HG03103 (cell line): Measurements from ENCODE around the gene PLEKHA7.
"Not testable (repeated sequence)": the region's sequence is repeated elsewhere in the genome, so short reads cannot be mapped to it uniquely, and the experiment has no call there.

ENCODE experiments used
- ATAC-seq: cut with Tn5 transposase; IDR thresholded peaks from one replicate; pipeline ENCODE4 v1.9.1; 2021; ENCODE audit warnings: low read depth; ENCODE audit not compliant: unreplicated experiment

Gene PLEKHA7

GRCh38 chr11:17012179-17012578 is 2.0 kb downstream of the PLEKHA7 start:
- no peak for ATAC-seq

- ATAC-seq: no peak
Observed at GRCh38 chr11:17010851-17011420, 3.3 kb downstream of the PLEKHA7 start.

DNA sequence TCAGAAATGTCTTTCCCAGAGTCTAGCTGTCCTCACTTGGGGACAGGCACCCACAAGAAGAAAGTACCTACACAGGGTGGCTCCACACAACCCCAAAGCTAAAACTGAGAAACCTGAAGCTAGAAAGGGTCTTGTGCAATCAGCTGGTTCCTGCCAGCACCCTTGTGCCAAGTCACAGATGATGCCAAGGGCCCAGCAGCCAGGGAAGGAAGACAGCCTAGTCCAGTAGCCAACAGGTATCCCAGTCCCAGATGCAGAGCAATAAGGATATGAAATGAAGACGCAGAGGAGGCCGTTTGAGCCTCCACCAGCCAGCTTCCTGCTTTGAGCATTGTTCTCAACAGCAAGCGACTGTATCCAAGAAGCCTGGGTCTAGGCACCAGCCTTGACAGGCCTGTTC is 6.1 kb downstream of the PLEKHA7 start:
- ATAC-seq: no peak

GRCh38 chr11:17005646-17006045 is 8.6 kb downstream of the PLEKHA7 start:
- no peak for ATAC-seq

DNA sequence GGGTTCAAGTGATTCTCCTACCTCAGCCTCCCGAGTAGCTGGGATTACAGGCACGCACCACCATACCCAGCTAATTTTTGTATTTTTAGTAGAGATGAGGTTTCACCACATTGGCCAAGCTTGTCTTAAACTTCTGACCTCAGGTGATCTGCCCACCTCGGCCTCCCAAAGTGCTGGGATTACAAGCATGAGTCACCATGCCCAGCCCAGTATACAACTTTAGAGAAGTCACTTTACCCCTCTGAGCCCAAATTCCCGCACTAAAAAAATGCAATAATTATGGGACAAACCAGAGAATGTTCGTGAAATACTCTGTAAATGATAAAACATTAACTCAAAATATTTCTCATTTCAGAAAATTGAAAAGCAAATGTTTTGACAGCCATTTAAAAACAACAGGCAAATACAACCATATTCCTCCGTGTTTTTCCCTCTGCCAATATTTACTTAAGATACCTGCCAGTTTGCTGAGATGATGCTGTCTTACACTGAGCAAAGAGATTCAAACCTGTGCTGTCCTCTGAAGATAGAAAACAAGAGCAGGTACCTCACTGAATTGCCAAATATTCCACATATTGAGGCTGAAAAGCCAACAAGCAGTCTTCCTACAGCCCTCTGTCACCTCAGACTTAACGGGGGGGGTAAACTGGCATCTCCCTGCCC is 9.6 kb downstream of the PLEKHA7 start:
- ATAC-seq: no peak

DNA sequence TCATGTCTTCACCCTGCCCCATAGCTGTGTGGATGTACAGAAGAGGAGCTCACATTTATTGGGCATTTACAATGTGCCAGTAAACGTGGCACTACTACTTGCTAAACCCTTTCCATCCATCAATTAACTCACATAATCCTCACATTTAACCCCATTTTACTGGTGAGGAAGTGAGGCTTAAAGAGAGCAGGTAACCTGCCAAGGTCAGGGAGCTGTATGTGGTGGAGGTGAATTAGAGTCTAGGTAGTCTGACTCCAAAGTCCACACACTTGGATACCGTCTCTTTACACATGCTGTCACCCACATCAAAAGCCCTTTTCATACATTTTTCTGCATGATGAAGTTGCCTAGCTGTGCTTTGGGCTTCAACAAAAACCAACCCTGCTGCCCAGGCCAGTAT is 10.8 kb downstream of the PLEKHA7 start:
- no peak for ATAC-seq

GRCh38 chr11:17002543-17002942 is 11.7 kb downstream of the PLEKHA7 start:
- no peak for ATAC-seq

- ATAC-seq: no peak
Observed at GRCh38 chr11:17001806-17002205, 12.4 kb downstream of the PLEKHA7 start.

DNA sequence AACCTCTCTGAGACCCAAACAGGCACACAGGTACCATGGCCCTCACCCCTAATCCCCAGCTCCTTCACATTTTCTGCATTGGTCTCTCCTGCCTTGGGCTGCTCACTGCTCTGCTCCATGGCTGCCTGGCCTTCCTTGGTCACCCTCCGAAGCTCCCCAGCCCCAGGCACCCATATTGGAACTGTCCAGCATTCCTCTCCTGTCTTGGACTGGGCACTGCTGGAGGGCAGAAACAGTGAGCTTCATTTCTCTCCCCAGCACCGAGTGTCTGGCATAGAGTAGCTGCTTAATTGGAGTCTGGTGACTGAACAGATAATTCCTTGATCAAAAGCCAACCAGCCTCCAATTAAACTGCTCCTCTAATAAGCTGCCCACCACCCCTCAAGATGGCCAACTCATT is 13.2 kb downstream of the PLEKHA7 start:
- ATAC-seq: no peak

DNA sequence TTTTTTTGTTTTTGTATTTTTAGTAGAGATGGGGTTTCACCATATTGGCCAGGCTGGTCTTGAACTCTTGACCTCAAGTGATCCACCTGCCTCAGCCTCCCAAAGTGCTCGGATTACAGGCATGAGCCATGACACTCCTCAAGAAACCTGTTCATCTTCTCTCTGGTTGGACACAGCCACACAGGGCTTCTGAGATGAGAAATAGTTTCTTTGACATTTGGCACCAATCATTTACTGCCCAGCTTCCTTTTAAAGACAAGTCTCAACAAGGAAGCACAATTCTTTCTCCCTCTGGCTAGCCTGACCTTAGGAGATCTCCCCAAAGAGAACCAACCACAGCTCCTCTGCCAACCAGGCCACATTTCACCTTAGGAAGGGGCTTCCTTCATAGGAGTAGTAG is 14.0 kb downstream of the PLEKHA7 start:
- not testable (repeated sequence) for ATAC-seq

DNA sequence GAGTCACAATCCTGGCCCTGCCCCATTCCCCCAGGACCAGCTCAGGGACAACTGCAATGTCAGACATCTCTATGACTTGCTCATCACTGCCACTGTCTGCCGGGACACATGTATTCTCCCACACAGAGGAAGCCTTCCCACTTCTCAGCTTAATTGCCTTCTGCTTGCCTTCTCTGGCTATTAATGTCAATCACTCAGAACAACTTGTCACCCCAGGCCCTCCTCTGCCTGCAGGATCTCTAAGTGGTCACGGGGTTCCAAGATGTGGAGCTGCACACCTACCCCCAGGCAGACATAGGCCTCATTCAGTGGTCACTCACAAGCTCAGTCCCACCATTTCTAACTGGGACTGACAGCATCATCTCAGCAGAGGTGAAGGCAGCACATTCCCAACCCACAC is 15.1 kb downstream of the PLEKHA7 start:
- no peak for ATAC-seq

GRCh38 chr11:16997624-16998023 is 16.6 kb downstream of the PLEKHA7 start:
- no peak for ATAC-seq

DNA sequence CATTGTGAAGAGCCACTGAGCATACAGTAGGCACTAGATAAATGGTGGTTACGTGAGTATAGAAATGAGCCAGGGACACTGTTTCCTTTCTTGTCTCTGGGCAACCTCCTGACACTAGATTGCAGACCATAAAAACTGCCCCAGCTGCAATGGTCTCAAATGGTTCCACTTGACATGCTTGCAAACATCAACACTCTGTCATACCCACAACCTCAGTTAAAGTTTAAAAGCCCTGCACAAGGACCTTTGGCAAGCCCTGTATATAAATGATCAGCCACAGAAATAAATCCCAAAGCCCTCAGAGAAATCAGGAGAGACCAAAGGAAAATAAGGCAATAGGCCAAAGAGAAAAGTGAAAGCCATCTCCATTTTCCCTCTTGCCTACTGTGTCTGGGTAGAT is 20.7 kb downstream of the PLEKHA7 start:
- no peak for ATAC-seq

- ATAC-seq: no peak
Observed at GRCh38 chr11:16992846-16993245, 21.4 kb downstream of the PLEKHA7 start.

DNA sequence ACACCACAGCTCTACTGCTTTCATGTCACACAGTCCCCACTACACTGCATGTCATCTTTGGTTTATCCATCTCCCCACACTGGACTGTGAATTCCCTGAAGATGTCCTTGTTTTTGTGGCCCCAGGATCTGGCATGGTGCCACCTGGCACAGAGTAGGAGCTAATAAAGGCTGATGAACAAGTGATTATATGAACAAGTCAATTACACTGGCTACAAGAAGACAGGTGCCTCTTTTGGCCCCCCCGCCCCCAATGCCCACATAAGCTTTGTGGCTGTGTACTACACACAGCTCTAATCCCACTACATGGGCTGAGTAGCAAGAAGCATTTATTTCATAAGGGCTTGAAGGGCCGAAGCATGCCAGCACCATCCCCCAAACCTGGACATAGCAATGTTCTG is 24.7 kb downstream of the PLEKHA7 start:
- ATAC-seq: no peak

DNA sequence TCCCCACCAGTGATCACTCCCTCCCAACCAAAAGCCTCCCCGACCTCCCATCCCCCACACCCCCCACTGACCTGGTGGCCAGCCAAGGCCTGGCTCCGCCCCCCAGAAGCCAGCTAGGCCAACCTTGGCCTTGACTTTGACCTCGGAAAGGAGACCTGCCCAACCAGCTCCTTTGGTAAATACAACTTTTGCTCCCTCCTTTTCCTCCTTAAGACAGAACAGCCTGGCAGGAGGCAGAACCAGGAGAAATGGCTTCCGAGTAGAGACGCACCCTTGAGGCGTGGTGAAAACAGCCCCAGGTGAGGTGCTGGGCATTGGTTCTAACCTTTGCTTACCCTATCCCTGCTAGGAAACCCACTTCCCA is 27.0 kb downstream of the PLEKHA7 start:
- ATAC-seq: no peak

DNA sequence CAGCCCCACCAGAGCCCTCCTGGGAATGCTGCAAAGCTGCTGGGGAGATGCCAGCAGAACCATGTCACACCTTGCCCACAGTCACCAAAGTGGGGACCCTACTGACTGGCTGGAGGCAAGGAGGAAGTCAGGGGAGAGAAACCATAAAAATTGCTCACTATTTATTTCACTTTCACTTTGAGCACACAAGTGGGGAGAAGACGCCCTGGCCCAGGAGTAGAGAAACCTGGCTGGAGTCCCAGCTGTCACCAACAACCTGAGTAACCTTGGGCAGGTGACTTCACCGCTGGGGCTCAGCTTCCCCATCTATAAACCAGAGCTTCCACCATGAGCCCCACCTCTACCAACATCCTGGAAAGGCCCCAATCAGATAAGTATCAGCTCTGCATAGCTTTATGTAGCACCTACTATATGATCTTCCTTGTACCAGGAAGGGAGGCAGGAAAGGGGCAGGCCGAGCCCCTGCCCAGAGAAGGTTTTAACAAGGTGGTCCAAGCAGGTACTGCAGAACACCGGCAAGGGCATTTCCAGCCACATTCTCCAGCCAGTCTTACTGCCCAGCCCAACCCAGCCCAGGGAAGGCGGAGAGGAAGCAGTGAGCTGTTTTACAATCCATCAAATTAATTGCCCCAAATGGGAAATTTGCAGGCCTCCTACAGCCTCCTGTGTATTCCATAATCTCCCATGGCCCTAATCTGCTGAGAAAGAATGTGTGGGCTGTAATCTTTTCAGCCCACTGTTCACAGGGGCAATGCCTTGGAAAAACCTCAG is 27.6 kb downstream of the PLEKHA7 start:
- ATAC-seq: peak; percentile 96

DNA sequence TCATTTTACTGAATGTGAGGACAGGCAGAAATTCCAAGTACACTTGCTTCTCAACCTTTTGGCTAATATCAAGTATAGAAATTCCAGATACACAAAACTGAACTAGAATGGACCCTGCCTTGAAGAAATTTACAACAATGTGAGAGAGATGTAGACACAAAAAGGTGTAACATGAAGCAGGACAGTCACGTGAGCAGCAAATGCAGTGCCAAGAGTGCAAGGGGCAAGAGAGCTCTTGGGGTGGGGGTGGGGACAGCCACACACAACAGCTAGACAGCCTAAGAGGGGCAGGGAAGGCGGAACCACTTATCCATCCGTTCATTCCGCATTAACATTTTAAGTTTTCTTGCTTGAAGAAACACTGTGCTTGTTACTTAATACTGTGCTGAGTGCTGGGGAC is 28.9 kb downstream of the PLEKHA7 start:
- ATAC-seq: no peak

DNA sequence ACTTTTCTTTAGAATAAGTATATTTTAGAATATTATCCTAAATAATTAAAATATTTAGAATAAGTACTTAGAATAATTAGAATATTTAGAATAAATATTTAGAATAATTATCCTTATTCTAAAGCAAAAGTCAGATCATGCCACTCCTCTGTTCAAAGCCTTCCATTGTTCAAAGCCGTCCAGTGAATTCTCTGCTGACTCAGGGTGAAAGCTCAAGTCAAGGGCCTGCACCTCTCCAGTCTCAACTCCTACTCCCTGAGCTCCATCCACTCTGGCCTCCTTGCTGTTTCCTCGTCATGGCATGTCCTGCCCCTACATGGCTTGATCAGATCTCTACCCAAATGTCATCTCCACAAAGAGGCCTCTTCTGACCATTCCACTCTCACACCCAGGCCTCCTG is 30.0 kb downstream of the PLEKHA7 start:
- ATAC-seq: no peak

DNA sequence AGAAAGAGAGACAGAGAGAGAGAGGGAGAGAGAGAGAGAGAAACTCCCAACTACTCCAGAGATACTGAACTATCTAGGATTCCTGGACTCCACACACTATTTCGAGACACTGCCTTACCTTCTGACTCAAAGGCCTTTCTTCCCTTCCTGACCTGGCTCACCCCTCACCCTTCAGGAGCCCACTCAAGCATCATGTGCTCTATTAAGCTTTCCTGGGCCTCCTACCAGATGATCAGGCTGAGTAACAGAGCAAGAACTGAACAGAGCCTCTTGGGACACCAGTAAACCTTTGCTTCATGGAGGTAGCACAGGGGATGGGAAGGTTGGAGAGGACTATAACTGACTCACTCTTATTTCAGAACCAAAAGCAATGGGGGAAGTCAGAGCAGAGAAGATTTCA is 31.4 kb downstream of the PLEKHA7 start:
- ATAC-seq: no peak

DNA sequence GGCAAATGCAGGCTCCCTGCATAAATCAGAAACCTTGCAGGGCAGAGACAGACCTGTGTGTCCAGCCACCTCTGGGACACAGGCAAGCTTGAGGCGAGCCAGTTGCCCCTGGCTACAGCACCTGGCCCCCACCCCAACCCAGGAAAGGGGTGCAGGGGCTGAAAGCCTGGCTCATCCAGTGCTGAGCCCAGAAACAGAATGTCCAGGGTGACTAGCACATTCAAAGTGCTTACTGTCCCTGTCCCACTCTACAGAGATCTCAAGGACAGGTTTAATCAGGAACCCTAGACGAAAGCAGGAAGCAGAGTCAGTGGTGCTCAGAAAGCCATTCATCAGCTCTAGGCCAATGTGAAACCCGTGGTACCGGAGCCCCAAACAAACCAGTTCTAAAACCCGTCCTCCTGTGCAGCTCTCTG is 31.9 kb downstream of the PLEKHA7 start:
- no peak for ATAC-seq

GRCh38 chr11:16981651-16982194 is 32.5 kb downstream of the PLEKHA7 start:
- no peak for ATAC-seq
